Measurements from ENCODE around the gene SH3GLB1.
"Not testable (repeated sequence)": the region's sequence is repeated elsewhere in the genome, so short reads cannot be mapped to it uniquely, and the experiment has no call there.

The SH3GLB1 gene

DNA sequence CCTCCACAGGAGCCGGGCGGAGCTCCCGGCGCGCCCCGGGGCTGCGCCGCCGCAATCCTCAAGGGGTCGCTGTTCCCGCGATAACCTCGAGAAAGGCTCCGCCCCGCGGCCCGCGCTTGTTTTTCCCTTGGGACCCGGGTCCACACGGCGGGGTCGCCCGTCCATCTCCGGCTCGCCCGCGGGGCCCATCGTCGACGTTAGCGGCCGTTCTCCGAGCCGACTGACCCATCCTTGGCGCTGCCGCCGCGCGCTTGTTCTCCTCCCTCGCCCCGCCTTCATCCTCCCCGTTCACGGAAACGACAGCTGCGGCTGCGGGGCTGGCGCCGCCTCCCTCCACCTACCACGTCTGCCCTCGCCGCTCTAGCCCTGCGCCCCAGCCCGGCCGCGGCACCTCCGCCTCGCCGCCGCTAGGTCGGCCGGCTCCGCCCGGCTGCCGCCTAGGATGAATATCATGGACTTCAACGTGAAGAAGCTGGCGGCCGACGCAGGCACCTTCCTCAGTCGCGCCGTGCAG lies at the start of gene SH3GLB1:
Gene SH3GLB1, plus strand, starts transcription at position 119 of the 514 bp plus-strand sequence. Its CDS starts 324 bp downstream, at position 443.
- DNase-seq (ENCODE audit: low read depth in 2 of 2, low spot score in 1 of 2) = peak; percentile 77 to 78

GRCh38 chr1:86658381-86658780 lies 46.0 kb upstream of the SH3GLB1 start:
- DNase-seq (ENCODE audit: low read depth in 2 of 2, low spot score in 1 of 2) = not testable (repeated sequence)

GRCh38 chr1:86666368-86666767 lies 38.0 kb upstream of the SH3GLB1 start:
- DNase-seq (ENCODE audit: low read depth in 2 of 2, low spot score in 1 of 2) = no peak

- no peak for DNase-seq (ENCODE audit: low read depth in 2 of 2, low spot score in 1 of 2)
Measured at GRCh38 chr1:86687595-86687994, 16.8 kb upstream of the SH3GLB1 start.

GRCh38 chr1:86692641-86693040 lies 11.7 kb upstream of the SH3GLB1 start:
- DNase-seq (ENCODE audit: low read depth in 2 of 2, low spot score in 1 of 2) = no peak

DNA sequence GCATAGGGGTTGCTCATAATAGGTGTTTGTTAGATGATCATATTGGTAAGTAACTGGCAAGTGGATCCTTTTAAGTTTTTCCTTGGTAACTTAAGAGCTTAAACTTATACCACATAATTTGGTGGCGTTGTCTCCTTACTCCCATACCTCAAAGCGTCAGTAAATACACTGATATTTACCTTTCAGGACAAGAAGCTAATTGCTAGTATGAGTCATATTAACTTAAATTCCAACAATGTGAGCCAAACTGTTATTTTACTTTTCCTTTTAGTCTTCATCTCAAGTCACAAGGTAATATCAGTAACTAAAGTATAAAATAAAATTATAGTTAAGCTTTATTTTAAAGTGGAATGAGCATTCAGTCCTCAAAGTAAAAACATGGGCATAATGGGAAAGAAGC lies 9.0 kb upstream of the SH3GLB1 start:
- DNase-seq (ENCODE audit: low read depth in 2 of 2, low spot score in 1 of 2) = no peak

- no peak for DNase-seq (ENCODE audit: low read depth in 2 of 2, low spot score in 1 of 2)
Measured at GRCh38 chr1:86696522-86696921, 7.9 kb upstream of the SH3GLB1 start.

DNA sequence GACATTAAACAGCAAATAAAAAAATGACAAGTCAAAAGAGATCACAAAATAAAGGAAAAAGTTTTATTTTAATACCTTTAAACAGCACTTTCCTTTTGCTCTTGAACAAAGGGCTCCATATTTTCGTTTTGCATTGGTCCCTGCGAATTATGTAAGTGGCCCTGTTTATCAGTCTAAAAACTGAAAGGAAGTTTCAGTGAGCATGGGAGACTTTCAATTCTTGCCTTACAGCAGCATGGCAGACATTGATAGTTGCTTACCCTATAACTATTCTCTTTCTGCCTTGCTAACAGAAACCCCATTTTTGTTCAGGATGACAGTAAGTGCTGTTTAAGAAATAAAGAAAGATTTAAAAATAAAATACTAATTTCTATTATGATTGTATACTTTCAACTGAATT lies 5.2 kb upstream of the SH3GLB1 start:
- DNase-seq (ENCODE audit: low read depth in 2 of 2, low spot score in 1 of 2) = no peak

DNA sequence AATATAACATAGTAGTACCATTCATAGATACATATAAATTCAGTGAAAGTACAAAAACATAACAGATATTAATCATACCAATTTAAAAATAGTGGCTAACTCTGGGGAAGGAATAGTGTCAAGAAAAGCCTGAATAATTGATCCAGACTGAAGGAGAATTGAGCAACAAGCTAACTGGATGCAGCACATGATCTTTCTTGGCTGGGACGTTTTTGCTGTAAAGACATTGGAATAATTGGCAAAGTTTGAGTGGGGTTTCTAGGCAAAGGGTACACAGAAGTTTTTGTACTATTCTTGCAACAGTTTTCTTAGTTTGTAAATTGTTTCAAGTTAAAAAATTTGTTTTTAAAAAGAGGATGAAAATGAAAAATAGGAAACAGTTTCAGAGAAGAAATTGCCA lies 2.6 kb upstream of the SH3GLB1 start:
- no peak for DNase-seq (ENCODE audit: low read depth in 2 of 2, low spot score in 1 of 2)

GRCh38 chr1:86702954-86703494 lies 1.4 kb upstream of the SH3GLB1 start:
- DNase-seq (ENCODE audit: low read depth in 2 of 2, low spot score in 1 of 2) = not testable (repeated sequence)

DNA sequence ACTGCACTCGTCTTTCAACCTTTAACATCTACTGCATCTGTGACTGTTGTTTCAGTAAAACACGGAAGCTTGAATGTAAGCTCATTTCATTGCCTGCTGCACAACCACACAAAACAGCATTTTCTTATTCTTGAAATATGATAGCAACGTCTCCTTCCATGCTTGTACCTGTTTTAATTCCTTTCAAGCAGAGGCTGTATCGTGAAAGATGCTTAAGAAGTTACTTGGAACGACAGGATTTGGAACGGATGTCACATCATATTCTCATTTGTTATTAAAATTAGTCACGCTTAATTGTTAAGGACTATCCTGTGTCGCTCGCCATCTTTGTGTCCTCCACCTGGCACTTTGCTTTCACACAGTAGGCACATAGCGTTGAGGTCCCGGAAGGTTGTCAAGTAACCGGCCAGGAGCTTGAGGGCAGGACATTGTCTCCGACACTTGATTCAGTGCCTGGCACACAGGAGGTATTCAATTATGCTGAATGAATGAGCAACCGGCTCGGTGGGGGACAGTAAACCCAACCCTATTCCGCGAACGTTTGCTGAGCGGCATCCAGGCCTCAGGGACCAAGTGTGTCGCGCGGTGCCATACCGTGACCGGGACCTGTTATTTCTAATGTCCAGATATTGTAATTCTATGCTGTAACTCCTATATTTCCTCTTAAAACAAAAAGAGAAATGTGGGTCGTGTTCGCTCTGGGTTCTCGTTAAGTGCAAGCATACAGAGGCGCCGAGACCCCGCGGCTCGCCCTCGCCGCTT lies 499 bp upstream of the SH3GLB1 start:
- peak in 1 of 2 donors; percentile 19 for DNase-seq (ENCODE audit: low read depth in 2 of 2, low spot score in 1 of 2)

- DNase-seq (ENCODE audit: low read depth in 2 of 2, low spot score in 1 of 2) = peak; percentile 6 to 26
Measured at GRCh38 chr1:86704972-86705664, 742 bp downstream of the SH3GLB1 start.

DNA sequence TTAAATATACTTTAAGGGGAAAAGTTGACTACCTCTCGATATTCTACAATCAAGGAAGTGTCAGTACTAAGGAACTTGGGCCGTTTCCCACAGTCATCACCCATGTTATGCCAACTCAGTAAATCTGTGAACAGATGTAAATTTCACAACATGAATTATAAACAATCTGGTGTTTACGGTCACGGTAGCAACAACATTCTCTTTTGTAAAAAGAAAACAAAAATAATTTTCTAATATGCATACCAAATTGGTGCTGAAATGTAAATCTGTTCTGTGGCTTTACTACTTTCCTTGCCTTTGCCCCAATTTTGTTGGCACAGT lies 1.2 kb downstream of the SH3GLB1 start:
- DNase-seq (ENCODE audit: low read depth in 2 of 2, low spot score in 1 of 2) = no peak

- no peak for DNase-seq (ENCODE audit: low read depth in 2 of 2, low spot score in 1 of 2)
Measured at GRCh38 chr1:86706018-86706635, 1.8 kb downstream of the SH3GLB1 start.

GRCh38 chr1:86708920-86709319 lies 4.5 kb downstream of the SH3GLB1 start:
- DNase-seq (ENCODE audit: low read depth in 2 of 2, low spot score in 1 of 2) = no peak

DNA sequence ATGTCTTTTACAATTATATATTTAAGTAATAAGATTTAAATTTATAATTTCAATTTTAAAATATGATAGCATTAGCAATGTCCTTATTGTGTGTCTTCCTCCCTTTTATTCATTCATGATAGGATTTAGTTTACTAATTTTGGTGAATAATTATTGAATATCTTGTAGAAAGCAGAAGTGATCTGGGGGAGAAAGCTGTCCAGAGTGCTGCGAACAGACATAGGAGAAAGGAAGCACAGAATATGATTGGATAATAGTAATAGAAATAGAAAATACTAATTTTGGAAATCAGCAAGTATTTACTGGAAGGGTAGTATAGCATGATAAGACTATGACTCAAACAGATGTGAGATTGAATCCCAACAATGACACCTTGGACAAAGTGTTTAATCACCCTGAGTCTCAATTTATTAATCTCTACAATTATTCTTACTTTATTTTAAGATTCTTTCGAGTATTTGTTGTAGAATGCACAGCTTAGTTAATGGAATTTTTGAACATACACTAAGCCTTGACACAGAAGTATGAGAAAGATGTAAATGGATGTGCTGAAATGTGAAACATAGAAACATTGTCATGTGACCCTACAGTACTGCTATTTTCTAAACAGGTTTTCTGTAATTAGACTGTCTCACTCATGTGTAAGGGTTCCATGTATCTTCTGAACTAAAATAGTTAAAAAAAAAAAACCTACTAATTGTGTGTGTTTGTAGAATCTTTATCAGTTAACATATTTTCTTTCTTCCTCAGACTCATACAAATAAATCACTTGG lies 7.9 kb downstream of the SH3GLB1 start:
- no peak for DNase-seq (ENCODE audit: low read depth in 2 of 2, low spot score in 1 of 2)

DNA sequence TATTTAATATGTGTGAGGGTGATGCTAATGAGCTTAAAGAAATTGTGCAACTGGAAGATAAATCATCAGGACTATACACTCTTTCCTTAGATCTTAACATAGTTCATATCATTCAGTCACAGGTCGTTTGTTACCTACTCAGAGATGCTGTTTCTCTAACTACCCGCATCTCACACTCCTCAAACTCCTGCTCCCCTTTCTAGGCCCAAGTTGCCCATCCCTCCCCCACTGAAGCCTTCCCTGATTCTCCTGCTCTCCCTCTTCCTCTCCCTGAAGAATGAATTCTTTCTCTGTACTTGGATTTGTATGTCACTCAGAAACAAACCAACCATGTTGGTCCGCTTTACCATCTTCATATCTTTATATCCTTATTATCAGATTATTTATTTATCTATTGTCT lies 9.1 kb downstream of the SH3GLB1 start:
- no peak for DNase-seq (ENCODE audit: low read depth in 2 of 2, low spot score in 1 of 2)

GRCh38 chr1:86714159-86714558 lies 9.8 kb downstream of the SH3GLB1 start:
- no peak for DNase-seq (ENCODE audit: low read depth in 2 of 2, low spot score in 1 of 2)

- DNase-seq (ENCODE audit: low read depth in 2 of 2, low spot score in 1 of 2) = no peak
Measured at GRCh38 chr1:86714561-86715244, 10.3 kb downstream of the SH3GLB1 start.

- no peak for DNase-seq (ENCODE audit: low read depth in 2 of 2, low spot score in 1 of 2)
Measured at GRCh38 chr1:86718786-86719185, 14.4 kb downstream of the SH3GLB1 start.

Measured in stimulated activated CD8-positive, alpha-beta memory T cell treated with anti-CD3 and anti-CD28 coated beads, Interleukin-4, amount 100 ng/mL, for 1 hour (primary cell).